Thyroid gland (tissue), 4 donors: Measurements from ENCODE around the gene PACS2.

Experiments
- POLR2A ChIP-seq, 2 donors: fragments of 450-650 bp; IDR thresholded peaks; one replicate each; pipeline ENCODE4 v1.6.1; 2017; ENCODE audit warnings: antibody characterized with exemption in 2 of 2, mild to moderate bottlenecking in 2 of 2, moderate library complexity in 1 of 2
- TF ChIP-seq, protein P1 (sequence below), 6 experiments: fragments of 200-600 bp in 3 of 6; fragments of 450-650 bp in 3 of 6; sonication (generic) in 3 of 6; IDR thresholded peaks; one replicate each; pipeline ENCODE4 v1.5.1; 2016 to 2019; ENCODE audit warnings: antibody characterized with exemption in 6 of 6, mild to moderate bottlenecking in 2 of 6, inconsistent platforms in 1 of 6, moderate library complexity in 1 of 6

DNA sequence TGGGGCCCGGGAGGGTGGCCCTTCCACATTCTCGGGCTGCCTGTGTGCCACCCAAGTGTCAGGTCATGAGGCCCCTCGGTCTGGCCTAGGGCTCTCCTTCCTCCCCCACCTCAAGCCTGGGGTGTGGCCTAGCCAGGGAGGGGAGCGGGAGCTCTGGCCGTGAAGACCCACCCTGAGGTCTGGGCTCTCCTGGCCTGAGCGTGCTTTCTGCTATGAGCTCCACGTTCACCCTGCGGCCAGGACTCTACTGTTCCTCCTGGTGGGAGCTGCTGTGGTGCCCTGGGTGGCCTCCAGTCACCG, 12.0 kb downstream of the PACS2 start:
- TF ChIP-seq, protein P1, sequence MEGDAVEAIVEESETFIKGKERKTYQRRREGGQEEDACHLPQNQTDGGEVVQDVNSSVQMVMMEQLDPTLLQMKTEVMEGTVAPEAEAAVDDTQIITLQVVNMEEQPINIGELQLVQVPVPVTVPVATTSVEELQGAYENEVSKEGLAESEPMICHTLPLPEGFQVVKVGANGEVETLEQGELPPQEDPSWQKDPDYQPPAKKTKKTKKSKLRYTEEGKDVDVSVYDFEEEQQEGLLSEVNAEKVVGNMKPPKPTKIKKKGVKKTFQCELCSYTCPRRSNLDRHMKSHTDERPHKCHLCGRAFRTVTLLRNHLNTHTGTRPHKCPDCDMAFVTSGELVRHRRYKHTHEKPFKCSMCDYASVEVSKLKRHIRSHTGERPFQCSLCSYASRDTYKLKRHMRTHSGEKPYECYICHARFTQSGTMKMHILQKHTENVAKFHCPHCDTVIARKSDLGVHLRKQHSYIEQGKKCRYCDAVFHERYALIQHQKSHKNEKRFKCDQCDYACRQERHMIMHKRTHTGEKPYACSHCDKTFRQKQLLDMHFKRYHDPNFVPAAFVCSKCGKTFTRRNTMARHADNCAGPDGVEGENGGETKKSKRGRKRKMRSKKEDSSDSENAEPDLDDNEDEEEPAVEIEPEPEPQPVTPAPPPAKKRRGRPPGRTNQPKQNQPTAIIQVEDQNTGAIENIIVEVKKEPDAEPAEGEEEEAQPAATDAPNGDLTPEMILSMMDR (IDR thresholded peaks at IDR 0.05), result no peak
- no peak for TF ChIP-seq POLR2A (IDR thresholded peaks at IDR 0.05)
